Endometrial microvascular endothelial cells (primary cell): ENCODE data around the gene TECR. TPM values are rescaled to one million over a fixed set of nuclear protein-coding genes. Genes with fewer than 3 reads are reported as not detected.

Experiments
- in situ Hi-C: cut with HindIII; loops from 2 replicates; pipeline ENCODE4 v1.10.0; 2017; ENCODE audit warnings: low sequenced_read_pairs, low pct_unique_long_range_greater_than_20kb; ENCODE audit errors: inconsistent ontology term
- total RNA-seq: library from RNA; depleted of rRNA; stranded (reverse); fragments of >200 nt; gene quantifications from one replicate; pipeline ENCODE4 v1.2.3, GENCODE V29; 2015; ENCODE audit errors: inconsistent ontology term

TECR gene
- total RNA-seq, 1 donor from 2014 or later = 61.4 TPM

DNA sequence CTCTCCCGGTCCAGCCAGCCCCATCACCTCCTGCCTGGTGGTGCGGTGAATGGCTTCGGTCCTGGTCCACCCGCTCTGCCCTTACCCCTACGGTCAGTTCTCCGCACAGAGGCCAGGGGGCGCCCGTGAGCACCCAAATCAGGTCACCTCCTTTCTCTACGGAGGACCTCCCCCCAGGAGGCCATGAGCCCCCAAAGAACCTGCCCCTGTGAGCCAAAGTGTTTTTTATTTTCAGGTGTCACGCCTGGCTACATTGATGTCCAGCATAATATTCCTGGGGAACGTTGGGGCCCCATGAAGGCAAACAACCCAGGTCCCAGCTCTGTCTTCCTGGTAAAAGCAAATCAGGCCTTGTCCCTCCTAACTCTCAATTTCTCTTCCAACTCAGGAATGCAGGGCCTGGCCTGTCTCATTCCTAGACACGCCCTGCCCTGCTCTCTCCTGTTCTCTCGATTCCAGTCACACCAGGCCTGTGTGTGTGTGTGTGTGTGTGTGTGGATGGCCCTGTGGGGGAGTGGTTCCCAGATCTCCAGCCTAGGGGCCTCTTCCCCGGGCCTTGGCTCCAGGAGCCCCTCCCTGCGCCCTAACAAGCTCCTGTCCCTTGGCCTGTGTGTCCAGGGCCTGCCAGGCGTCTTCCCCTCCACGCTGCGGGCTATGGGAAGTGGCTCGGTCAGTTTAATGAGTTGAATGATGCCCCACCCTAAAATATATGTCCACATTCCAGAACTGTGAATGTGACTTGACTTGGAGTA lies 23.7 kb upstream of the TECR start:
- in situ Hi-C loops = no loop called here

DNA sequence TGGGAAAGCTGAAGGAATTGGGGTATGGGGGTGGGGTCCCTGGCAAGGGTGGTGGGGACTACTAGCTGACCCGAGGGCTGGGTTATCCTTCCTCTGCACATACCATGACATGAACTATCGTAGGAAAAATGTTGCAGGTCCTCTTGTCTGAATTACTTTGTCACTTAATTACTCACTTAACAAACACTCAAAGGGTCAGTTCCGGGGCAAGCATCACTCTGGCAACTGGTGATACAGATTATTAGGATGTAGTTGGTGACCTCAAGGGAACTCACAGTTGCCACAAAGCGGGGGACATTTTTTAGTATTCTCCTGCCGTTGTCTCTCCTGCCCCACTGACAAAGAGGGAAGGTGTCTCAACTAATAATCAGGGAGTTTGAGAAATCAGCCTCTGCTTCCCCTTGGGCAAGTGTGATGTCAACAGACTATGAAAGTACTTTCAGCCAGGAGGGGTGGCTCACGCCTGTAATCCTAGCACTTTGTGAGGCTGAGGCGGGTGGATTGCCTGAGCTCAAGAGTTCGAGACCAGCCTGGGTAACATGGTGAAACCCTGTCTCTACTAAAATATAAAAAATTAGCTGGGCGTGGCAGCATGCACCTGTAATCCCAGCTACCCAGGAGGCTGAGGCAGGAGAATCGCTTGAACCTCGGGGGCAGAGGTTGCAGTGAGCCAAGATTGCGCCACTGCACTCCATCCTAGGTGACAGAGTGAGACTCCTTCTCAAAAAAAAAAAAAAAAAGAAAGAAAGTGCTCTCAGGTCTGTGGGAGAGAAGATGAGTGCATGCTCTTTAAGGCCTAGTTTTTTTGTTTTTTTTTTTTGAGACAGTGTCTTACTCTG lies 21.5 kb upstream of the TECR start:
- in situ Hi-C loops = no loop called here

DNA sequence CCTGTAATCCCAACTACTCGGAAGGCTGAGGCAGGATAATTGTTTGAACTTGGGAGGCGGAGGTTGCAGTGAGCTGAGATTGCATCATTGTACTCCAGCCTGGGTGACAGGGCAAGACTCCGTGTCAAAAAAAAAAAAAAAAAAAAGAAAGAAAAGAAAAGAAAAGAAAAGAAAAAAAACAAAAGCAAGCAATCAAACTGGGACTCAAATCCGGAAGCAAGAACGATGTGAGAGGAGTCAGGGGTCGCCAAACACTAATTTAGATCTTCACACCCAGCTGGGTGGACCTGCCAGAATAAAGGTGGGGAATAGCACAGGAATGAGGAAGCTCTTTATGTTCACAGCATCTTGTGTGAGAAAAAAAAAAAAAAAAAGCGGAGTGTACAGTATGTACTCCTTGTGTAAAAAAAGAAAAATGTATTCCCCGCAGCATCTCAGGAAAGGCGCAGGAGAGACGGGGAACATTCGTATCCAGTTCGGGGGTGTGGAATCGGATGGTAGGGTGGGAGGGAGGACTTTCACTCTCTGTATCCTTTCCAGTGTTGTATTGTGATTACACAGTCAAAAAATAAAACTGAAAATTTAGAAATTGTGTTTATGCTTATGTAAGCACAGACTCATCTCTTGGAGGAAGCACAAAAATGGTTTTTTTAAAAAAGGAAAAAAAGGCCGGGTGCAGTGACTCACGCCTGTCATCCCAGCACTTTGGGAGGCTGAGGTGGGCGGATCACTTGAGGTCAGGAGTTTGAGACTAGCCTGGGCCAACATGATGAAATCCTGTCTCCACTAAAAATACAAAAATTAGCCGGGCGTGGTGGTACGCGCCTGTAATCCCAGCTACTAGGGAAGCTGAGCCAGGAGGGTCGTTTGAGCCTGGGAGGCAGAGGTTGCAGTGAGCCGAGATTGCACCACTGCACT lies 18.8 kb upstream of the TECR start:
- in situ Hi-C loops = no loop called here

DNA sequence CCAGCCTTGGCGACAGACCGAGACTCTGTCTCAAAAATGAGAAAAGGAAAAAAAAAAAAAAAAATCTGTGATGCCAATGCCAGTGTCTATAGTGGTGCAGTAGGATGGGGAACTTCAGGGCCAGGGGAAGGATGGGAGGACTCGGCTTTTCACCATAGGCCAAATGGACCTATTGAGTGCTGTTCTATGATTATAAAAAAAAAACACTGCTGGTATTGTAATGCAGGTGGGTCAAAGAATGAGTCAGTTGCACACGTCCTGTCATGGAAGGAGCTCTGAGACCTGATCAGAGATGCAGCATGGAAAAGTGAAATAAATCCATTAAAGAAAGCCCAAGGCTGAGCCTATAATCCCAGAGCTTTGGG lies 18.2 kb upstream of the TECR start:
- in situ Hi-C loops = no loop called here

DNA sequence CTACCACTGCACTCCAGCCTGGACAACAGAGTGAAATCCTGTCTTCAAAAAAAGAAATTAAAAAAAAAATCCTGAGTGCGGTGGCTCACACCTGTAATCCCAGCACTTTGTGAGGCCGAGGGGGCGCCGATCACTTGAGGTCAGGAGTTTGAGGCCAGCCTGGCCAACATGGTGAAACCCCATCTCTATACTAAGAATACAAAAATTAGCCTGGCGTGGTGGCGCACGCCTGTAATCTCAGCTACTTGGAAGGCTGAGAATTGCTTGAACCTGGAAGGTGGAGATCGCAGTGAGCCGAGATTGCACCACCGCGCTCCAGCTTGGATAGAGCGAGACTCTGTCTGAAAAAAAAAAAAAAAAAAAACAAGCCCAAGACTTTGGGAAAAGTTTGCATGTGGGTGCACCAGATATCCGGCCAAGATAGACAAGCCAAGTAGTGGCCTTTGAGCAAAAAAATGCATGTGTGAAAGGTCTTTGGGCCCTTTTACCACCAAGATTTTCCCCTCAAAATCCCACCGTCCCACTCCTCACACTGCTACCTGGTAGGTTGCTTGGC lies 16.9 kb upstream of the TECR start:
- in situ Hi-C loops = no loop called here

DNA sequence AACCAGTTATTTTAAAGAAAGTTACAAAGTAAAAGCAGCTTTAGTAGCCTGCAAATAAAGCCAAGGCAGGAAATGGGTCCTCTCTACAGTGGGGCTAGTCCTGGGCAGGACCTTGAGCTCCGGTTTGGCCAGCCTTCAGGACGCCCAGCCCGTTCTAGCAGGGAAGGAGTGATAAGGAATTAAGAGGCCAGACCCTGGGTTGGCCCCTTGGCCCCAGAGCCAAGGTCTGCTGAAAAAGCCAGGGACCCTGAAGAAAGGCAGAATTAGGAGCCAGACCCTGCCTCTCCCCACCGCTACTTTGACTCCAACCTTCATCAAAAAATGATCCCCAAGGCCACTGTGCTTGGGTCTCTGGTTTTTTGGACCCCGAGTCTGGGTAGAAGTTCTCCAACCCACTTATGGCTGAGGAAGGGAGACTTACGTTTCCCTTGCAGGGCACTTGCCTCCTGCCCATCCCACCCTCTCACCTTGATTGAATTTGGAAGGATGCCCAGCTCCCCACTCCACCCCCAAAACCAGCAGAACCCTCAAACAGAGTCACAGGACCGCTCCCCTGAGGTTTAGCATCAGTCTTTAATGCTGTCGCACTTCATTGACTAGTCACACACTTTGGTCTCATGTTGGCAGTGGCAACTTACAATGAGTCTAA lies 15.1 kb upstream of the TECR start:
- in situ Hi-C loops = no loop called here

DNA sequence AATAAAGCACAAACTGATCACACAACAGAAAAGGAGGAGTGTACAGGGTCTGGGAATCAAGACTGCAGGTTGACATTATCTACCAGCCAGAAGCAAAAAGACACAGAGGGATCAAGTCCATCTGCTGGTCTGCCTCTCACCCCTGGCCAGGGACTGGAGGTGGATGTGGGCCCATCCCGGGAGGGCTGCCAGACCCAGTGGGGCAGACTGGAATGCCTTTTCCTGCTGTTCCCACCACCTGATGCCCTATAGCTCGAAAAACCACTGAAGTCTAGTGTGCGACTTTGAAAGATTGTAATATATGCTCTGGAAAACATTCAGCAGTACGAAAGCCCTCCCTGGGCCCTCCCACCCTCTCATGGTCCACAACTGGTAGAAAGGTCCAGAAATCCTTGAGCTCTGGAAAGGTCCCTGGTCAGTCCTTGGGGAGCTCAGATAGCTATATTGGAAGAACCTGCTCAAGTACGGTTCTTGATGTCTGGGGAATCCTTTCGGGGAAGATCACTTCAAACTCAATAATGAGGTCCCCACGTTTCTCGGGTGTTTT lies 13.8 kb upstream of the TECR start:
- in situ Hi-C loops = no loop called here

DNA sequence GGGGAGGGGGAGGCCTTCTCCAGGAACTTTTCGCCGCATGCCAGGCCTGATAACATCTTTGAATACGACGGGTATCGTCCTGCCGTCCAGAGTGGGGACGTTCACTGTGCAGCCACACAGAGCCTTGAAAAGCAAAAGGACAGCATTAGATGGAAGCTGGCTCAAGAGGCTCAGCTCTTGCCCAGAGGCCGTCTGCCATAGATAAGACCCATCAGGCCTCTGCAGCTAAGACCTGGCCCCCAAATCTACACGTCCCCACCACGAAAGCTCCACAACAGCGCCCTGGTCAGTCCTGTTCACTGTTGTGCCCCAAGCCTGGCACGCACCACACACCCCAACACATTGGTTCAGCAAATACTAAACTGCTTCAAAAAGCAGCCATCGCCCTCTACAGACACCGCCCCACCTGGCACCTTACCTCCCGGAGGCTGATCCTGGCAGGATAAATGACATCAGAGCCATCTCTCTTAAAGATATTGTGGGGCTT lies 13.3 kb upstream of the TECR start:
- in situ Hi-C loops = no loop called here

DNA sequence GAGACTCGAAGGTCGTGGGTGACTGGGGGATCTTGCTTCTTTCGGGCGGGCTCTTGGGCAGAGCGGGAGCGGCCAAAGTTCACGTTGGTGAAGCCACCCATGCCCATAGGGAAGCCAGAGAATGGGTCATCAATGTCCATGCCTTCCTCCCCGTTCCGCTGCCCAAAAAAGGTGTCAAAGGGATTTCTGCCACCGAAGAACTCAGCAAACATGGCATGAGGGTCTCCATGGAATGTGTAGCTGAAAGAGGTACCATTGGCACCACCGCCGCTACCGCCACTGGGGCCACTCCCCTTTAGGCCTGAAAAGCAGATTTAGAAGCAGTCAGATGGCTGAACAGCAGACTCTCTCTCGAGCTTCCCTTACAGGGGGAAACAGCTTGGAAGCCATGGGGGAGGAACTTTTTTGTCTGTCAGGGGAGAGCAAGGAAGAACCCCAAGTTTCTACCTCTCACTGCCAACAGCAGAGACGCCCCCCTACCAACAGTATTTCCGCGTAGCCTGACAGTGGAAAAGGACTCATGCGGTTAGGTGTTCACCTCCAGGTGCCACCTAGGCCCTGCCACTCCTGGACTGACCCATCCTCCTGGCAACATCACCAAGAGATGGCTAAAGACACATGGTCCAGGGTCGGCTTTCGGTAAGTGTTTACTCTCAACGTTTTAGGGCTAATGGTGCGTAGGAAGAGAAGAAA lies 12.5 kb upstream of the TECR start:
- in situ Hi-C loops = no loop called here

DNA sequence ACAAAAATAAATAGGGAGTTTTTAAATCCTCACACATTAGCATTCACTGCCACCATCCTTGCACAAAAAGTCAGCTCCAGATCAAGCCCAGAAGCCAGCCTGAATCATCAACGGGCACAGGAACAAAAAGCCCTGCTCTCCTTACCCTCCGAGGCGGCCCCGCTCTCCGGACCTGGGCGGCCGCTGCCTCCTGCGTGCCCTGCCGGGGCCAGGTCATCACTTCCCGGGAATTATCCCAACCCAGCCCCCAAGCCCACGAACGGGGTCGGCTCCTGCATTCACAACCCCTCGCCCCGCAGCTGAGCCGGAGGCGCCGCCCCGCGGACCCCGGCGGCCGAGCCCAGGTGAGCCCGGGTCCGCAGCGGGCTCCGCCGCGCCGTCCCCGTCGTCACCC lies 12.0 kb upstream of the TECR start:
- in situ Hi-C loops = no loop called here

DNA sequence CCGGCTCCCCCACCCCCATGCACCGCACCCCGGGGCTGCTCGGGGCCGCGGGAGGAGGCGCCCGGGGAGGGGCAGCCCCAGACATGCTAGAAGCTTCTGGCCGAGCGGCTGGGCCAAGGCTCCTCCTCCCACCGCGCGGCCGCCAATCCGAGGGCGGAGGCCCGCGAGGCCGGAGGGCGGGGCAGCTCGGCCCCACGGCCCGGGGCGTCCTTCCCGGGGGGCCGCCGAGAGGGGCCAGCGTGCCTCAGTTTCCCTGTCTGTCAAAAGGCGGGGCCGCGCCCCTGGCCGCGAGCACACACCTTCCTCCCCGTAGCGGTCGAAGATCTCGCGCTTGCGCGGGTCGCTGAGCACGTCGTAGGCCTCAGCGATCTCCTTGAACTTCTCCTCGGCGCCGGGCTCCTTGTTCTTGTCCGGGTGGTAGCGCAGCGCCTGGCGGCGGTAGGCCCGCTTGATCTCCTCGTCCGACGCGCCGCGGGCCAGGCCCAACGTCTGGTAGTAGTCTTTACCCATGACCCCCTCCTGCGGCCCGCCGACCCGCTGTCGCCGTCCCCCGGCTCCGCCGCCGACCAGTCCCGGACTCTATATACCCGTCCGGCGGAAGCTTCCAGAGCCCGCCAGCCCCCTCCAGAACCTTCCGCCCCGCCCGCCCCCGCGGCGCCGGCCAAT lies 11.4 kb upstream of the TECR start, which contains the start of gene DNAJB1:
Gene DNAJB1 (minus strand): TSS at position 558 of the 666 bp plus-strand sequence. CDS start 48 bp downstream, at position 510.
- in situ Hi-C loops = no loop called here

DNA sequence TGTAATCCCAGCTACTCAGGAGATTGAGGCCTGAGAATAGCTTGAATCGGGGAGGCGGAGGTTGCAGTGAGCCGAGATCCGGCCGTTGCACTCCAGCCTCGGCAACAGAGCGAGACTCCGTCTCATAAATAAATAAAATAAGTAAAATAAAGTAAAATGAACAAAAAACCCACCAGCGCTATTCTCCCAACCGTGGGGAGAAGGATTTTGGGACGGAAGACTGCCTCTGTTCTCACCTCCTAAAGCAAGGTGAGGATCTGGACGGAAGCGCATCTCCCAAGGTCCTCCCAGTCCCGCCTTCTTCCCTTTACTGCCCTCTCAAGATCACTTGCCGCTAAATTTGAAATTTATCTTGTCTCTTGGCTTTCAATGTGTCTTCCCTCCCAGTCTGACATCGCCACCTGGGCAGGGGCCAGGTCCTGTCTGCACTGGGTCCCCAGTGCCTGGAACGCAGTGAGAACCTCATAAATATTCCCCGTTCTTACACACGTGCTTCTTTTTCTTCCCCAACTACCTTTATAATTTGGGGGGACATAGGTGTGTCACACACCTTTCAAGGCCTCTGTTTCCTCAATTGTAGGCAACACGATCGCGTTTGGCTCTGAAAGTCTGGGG lies 10.0 kb upstream of the TECR start:
- in situ Hi-C loops = no loop called here

DNA sequence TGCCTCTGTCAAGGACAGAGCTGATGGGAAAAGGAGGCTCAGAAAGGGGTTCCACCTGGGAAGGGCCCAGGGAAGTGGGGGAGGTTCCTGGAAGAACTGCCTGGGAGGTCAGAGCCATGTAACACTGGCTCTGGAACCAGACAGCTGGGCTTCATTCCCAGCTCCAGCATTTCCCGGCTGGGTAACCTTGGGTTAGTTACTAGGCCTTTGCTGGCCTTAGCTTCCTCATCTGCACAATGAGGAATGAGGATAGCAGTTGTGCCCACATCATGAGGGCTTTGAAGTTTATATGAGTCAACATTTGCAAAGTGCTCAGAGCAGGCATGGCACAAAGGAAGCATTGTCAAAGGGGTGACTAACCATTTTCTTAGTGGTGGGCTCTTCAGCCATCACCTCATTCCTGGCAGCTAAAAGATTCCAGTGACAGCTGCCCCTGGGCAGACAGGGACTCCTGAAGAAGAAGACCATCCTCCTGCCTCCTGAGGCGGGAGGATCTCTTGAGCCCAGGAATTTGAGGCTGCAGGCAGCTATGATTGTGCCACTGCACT lies 9.5 kb upstream of the TECR start:
- in situ Hi-C loops = no loop called here

DNA sequence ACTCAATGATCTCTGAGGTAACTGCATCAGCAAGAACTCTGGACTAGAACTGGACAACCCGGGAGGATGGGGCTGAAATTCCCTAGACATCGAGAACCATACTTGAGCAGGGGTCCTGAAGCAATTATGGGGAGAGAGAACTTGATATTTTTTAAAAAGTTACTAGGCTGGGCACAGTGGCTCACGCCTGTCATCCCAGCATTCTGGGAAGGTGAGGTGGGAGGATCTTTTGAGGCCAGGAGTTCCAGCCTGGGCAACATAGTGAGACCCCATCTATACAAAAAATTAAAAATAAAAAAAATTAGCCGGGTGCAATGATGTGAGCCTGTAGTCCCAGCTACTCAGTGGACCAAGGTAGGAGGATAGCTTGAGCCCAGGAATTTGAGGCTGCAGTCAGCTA lies 8.9 kb upstream of the TECR start:
- in situ Hi-C loops = no loop called here

DNA sequence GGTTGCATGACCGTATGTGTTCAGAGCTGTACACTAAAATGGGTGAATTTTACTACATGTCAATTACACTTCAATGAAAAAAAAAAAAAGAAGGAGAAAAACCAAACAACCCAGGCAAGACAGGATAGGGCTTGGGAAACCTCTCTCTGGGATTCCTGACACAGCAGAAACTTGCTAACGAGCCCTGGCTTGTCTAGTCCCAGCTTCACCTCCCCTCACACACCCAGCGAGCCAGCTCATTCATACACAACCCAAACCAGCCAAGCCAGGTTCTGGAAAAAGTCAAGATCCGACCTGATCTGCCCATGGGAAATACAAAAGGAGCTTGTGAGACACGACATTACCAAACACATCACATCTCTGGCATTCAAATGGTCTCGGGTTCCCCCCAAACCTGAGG lies 3.7 kb upstream of the TECR start:
- in situ Hi-C loops = no loop called here

DNA sequence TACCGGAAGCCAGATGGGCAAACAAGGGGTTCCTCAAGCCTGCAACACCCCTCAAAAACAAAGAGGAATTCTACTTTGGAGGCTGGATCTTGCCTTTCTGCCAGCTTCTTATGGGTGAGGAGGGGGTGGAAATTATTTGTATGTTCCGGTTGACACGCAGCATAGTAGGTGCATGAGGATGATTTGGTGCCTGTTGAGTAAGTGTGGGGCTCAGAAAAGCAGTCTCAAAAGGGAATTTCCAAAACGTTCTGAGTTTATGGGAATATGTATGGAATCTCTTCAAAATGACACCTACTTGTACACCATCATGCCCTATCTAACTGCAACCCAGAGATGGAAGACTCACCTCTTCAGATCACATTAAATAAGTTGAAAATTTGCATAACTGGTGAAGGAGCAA lies 3.0 kb upstream of the TECR start:
- in situ Hi-C loops = no loop called here
